ENCODE measurements around the gene RNF14. TPM values are rescaled to one million over a fixed set of nuclear protein-coding genes. Genes with fewer than 3 reads are reported as not detected.

The RNF14 gene
- total RNA-seq, 6 experiments from 2014 or later: 34.8 to 54.8 (median 41.8) TPM

DNA sequence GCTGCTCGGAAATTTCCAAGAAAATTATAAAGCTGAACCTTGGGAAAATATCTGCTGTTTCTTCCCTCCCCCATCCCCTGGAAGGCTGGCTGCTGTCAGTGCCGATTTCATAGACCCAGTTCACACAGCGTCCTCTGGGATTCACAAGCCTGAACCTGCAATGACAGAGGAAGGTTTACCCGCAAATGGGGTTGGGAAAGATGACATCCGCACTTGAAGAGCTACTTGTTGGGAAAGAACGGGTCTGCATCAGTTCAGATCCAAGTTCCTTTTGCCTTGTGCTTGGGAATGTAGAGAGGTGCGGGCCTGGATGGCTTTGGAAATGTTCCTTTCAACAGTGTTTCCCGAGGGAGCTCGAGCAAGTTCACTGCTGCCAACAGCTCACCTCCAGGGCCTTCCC, 24.8 kb upstream of the RNF14 start:
- peaks cover 0 to 7% (median 0%) of the 10 kb centered on the region in 4 donors for H3K36me3 ChIP-seq
- DNase-seq (no peak), ATAC-seq (no peak)
- no peaks in the 10 kb centered on the region for H3K27me3 ChIP-seq
- H3K4me3 ChIP-seq: no peak overlapping the region
- WGBS (ENCODE audit: insufficient coverage, low coverage, low lambda C conversion rate, missing lambda C conversion rate): 81% methylated on average over 7 of the region's 9 CpGs
- no peaks in the 10 kb centered on the region for H3K9me3 ChIP-seq
- H3K27ac ChIP-seq: no peak overlapping the region
- TF ChIP-seq, protein P1, sequence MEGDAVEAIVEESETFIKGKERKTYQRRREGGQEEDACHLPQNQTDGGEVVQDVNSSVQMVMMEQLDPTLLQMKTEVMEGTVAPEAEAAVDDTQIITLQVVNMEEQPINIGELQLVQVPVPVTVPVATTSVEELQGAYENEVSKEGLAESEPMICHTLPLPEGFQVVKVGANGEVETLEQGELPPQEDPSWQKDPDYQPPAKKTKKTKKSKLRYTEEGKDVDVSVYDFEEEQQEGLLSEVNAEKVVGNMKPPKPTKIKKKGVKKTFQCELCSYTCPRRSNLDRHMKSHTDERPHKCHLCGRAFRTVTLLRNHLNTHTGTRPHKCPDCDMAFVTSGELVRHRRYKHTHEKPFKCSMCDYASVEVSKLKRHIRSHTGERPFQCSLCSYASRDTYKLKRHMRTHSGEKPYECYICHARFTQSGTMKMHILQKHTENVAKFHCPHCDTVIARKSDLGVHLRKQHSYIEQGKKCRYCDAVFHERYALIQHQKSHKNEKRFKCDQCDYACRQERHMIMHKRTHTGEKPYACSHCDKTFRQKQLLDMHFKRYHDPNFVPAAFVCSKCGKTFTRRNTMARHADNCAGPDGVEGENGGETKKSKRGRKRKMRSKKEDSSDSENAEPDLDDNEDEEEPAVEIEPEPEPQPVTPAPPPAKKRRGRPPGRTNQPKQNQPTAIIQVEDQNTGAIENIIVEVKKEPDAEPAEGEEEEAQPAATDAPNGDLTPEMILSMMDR (IDR thresholded peaks at IDR 0.05): no peak
- TF ChIP-seq POLR2A (IDR thresholded peaks at IDR 0.05): no peak
- intact Hi-C loops (cut with DNase I): no loop called here
- peaks cover 0 to 14% (median 5%) of the 10 kb centered on the region in 4 donors for H3K4me1 ChIP-seq

DNA sequence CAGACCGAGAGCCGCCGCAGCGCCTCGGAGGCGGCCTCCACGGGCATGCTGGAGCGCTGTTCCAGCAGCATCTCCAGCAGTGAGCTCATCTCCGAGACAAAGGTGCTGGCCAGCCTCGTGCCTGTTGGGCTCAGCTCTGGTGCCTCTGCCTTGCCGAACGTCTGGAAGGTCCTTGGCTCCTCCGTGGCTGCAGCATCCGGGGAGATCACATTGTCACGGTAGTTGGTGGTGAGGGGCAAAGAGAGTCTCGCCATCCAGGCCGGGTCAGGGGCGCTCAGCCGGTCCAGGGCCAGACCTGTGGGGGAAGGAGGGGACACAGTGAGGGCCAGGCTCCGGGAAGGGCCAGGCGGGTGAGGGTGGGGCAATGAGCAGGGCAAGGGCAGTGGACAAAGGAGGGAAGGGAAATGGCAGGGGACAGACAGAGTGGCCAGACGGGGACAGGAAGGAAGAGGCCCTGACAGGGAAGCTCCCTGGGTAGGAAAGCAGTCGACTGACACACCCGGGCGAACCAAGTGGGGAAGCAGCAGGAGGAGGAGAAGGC, 23.3 kb upstream of the RNF14 start:
- H3K9me3 ChIP-seq: no peaks in the 10 kb centered on the region
- no peak for TF ChIP-seq POLR2A (IDR thresholded peaks at IDR 0.05)
- TF ChIP-seq, protein P1 (IDR thresholded peaks at IDR 0.05): no peak
- 38% methylated on average over 13 of the region's 25 CpGs for WGBS (ENCODE audit: insufficient coverage, low coverage, low lambda C conversion rate, missing lambda C conversion rate)
- peaks cover 0 to 14% (median 5%) of the 10 kb centered on the region in 4 donors for H3K4me1 ChIP-seq
- peak; percentile 42 to 60 (median 56) for ATAC-seq
- no peak overlapping the region for H3K27ac ChIP-seq
- intact Hi-C loops (cut with DNase I): no loop called here
- H3K36me3 ChIP-seq: no peaks in the 10 kb centered on the region
- no peak overlapping the region for H3K4me3 ChIP-seq
- DNase-seq: peak in 1 of 3 donors; percentile 29
- no peaks in the 10 kb centered on the region for H3K27me3 ChIP-seq

DNA sequence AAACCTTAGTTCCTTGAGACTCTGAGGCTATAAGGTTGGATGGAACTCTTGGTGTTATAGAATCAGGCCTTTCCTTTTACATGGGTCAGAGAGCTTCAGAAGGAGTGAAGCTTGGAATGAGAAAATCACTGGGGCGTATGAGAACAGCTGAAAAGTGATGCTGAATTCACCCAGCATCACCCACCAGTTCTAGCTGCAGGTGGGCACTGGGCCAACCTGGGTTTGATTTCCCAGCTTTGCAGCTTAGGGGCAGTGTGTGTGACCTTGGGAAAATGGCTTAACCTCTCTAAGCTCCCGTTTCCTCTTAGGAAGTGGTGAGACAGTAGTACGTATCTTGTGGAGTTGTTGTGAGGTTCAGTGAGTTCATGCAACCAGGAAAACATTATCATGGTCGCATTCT, 21.6 kb upstream of the RNF14 start:
- no peak for DNase-seq
- H3K27ac ChIP-seq: no peak overlapping the region
- intact Hi-C loops (cut with DNase I): no loop called here
- no peaks in the 10 kb centered on the region for H3K9me3 ChIP-seq
- no peaks in the 10 kb centered on the region for H3K27me3 ChIP-seq
- peak in 2 of 4 donors; percentile 10 to 27 for ATAC-seq
- H3K36me3 ChIP-seq: no peaks in the 10 kb centered on the region
- peaks cover 0 to 6% (median 3%) of the 10 kb centered on the region in 4 donors for H3K4me1 ChIP-seq
- WGBS (ENCODE audit: insufficient coverage, low coverage, low lambda C conversion rate, missing lambda C conversion rate): 65% methylated on average over 2 of the region's 4 CpGs
- no peak overlapping the region for H3K4me3 ChIP-seq
- TF ChIP-seq, protein P1 (IDR thresholded peaks at IDR 0.05): no peak
- no peak for TF ChIP-seq POLR2A (IDR thresholded peaks at IDR 0.05)

DNA sequence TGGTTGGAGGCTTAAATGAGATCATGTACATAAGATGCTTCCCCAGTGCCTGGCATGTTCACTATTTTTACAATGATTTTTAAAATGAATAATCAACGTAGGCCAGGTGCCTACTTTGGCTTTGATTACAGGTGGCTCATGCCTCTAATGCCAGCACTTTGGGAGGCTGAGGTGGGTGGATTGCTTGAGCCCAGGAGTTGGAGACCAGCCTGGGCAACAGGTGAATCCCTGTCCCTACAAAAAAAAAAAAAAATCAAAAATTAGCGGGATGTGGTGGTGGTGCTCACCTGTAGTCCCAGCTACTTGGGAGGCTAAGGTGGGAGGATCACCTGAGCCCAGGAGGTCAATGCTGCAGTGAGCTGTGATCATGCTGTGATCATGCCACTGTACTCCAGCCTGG, 20.1 kb upstream of the RNF14 start:
- intact Hi-C loops (cut with DNase I): no loop called here
- no peaks in the 10 kb centered on the region for H3K27me3 ChIP-seq
- H3K27ac ChIP-seq: no peak overlapping the region
- TF ChIP-seq POLR2A (IDR thresholded peaks at IDR 0.05): no peak
- TF ChIP-seq, protein P1 (IDR thresholded peaks at IDR 0.05): no peak
- no peaks in the 10 kb centered on the region for H3K9me3 ChIP-seq
- ATAC-seq (no peak), DNase-seq (no peak)
- H3K4me3 ChIP-seq: no peak overlapping the region
- 68% methylated on average over 2 of the region's 2 CpGs for WGBS (ENCODE audit: insufficient coverage, low coverage, low lambda C conversion rate, missing lambda C conversion rate)
- no peaks in the 10 kb centered on the region for H3K36me3 ChIP-seq
- H3K4me1 ChIP-seq: no peaks in the 10 kb centered on the region

Measured in right lobe of liver (tissue), 6 donors.